Dedifferentiated amniotic fluid mesenchymal stem cell (primary cell): ENCODE measurements around the gene PHACTR3.
"Not testable (repeated sequence)": the region's sequence is repeated elsewhere in the genome, so short reads cannot be mapped to it uniquely, and the experiment has no call there.

Experiments used
- DNase-seq: peaks from one replicate; pipeline ENCODE4 v3.0.0-alpha.2; 2016; ENCODE audit errors: extremely low spot score

PHACTR3 gene

DNA sequence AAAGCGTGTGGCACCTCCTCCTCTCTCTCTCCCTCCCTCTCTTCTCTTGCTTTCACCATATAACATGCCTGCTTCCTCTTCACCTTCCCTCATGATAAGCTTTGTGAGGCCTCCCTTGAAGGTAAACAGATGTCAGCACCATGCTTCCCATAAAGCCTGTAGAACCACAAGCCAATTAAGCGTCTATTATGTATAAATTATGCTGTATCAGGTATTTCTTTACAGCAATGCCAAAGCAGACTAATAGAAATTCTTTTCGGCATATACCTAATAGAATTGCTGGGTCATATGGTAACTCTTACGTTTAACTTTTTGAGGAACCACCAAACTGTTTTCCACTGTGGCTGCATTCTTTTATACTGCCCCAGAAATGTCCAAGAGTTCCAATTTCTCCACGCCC is 254.1 kb downstream of the PHACTR3 start:
- no peak for DNase-seq

DNA sequence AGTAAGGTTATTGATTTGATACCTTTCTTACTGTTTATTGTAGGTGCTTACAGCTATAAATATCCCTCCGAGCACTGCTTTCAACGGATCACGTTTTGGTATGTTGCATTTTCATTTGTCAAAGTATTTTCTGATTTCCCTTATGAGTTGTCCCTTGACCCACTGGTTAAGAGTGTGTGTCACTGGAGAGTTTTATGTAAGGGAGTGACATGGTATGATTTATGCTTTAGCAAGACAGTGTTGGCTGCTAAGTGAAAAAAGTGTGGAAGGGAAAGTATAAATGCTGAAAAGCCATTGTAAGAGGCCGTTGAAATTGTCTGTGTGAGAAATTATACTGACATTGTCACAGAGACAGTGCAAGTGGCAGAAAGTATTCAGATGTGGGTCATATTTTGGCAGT is 257.1 kb downstream of the PHACTR3 start:
- DNase-seq: no peak

DNA sequence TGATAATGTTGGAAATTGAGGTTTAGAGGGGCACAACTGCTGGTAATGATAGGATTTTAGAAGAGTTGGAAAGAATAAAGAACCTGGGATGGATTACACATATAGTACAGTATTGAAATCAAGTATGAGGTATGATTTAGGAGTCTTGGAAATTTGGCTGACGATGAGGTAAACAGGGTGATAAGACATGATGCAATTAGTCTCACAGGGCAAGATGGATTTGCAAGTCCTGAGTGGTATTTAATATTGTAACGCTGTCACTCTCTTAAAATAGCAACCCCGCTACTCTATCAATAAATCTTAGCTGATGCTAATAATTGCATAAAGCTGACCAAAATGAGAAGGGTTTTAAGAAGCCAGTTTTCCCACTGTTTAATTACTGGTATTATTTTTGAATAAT is 258.7 kb downstream of the PHACTR3 start:
- DNase-seq: no peak

- no peak for DNase-seq
These were observed 260.4 kb downstream of the PHACTR3 start for GRCh38 chr20:59864726-59865125.

DNA sequence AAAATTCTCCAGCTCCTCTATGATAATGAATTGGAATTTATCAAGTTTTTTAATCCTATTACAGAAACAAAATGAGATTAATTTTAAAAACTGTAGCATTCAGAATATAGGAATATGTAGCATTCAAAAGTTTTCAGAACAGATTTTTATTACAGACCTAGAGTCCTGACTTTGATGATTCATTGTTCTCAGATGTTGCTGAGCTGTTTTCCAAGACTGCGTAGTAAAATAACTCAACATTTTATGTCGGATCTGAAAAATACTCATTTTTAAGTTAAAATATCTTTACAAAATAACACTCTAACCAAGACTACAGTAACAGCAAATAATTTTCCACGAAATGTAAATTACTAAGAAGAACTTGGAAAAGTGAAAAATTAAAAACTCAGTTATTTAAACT is 262.0 kb downstream of the PHACTR3 start:
- no peak for DNase-seq

DNA sequence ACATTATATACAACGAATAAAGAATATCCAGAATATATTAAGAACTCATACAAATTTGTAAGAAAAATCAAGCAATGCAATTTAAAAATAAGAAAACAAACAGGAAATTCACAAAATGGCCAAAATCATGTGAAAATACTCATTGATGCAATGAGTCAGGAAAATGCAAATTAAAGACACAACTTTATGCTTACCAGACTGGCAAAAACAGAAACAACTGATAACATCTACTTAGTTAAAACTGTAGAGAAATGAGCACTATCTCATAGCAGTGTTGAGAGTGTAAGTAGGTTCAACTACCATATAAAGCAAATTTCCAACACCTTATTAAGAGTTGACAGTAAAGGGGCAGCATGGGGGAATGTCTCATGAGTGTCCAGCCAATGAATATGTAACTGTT is 266.8 kb downstream of the PHACTR3 start:
- DNase-seq: no peak

DNA sequence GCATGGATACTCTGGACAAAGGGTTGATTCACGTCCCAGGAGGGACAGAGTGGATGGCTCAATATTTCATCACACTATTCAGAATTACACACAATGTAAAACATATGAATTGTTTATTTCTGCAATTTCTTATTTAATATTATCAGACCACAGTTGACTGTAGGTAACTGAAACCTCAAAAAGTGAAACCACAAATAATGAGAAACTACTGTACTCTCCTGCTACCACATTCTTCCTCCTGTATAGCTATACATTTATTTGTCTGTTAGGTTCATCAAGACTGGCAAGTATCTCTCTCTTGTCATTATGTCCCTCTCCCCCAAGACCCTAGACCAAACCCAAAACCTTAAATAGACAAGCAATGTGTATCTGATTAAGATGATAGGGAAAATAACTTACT is 269.1 kb downstream of the PHACTR3 start:
- DNase-seq: no peak

- no peak for DNase-seq
These were observed 275.9 kb downstream of the PHACTR3 start for GRCh38 chr20:59880198-59880597.

DNA sequence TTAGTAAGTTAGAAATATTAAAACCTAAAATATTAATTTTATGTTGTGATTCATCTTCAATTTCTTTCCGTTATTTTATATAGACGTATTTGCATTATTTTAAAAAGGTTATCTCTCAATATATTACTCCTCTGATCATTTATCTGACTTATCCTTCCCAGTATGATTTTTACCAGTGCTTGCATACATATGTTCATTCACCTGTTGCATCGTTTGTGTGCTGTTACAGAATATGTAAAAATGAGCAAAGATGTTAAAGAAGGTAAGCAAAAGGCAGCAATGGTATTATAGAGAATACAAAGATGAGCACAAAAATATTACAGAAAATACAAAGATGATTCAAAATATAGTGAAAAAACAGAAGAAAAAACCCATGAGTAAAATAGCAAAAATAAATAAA is 280.2 kb downstream of the PHACTR3 start:
- no peak for DNase-seq

GRCh38 chr20:59888050-59888449 is 283.7 kb downstream of the PHACTR3 start:
- DNase-seq: no peak

DNA sequence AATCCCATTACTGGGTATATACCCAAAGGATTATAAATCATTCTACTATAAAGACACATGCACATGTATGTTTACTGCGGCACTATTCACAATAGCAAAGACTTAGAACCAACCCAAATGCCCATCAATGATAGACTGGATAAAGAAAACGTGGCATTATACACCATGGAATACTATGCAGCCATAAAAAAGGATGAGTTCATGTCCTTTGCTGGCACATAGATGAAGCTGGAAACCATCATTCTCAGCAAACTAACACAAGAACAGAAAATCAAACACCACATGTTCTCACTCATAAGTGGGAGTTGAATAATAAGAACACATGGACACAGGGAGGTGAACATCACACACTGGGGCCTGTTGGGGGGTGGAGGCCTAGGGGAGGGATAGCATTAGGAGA is 285.7 kb downstream of the PHACTR3 start:
- DNase-seq: not testable (repeated sequence)

DNA sequence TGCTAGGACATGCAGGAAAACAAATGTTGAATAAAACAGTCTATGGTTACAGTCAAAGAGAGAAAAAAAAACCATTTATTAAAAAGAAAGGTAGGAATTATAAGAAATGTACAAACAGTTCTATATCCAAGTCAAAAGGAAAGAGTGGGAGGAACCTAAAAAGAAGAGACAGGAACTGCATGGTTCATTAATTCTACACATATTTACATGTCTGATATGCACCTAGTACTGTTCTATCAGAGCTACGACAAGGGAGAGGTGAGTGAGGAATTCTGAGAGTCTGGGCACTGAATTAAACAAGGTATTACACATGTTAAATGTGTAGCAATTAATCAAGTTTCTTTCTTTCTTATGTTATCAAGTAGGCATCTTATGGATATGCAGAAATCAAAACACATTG is 287.2 kb downstream of the PHACTR3 start:
- no peak for DNase-seq

- DNase-seq: no peak
These were observed 291.6 kb downstream of the PHACTR3 start for GRCh38 chr20:59895908-59896307.
